Measurements from ENCODE around the gene ARHGEF7. TPM values are rescaled to one million over a fixed set of nuclear protein-coding genes. Genes with fewer than 3 reads are reported as not detected.
"Not testable (repeated sequence)": the region's sequence is repeated elsewhere in the genome, so short reads cannot be mapped to it uniquely, and the experiment has no call there.

ARHGEF7 gene
- total RNA-seq, 1 donor from 2014 or later = 56.2 TPM

- ATAC-seq (peak; percentile 81), DNase-seq (no peak)
- intact Hi-C loops (cut with micrococcal nuclease) = no loop called here
Observed at GRCh38 chr13:111184458-111185401, 69.6 kb downstream of the ARHGEF7 start.

- peak; percentile 20 for ATAC-seq
- intact Hi-C loops (cut with micrococcal nuclease) = no loop called here
Observed at GRCh38 chr13:111186305-111186935, 71.3 kb downstream of the ARHGEF7 start.

GRCh38 chr13:111187960-111188541, 72.9 kb downstream of the ARHGEF7 start:
- peak; percentile 33 for ATAC-seq
- DNase-seq = no peak
- intact Hi-C loops (cut with micrococcal nuclease) = no loop called here

More at GRCh38 chr13:111186305-111186935, 71.3 kb downstream of the ARHGEF7 start:
- no peak for DNase-seq

- ATAC-seq; intact Hi-C loops (cut with micrococcal nuclease); DNase-seq: not testable (repeated sequence)
Observed at GRCh38 chr13:111189064-111189505, 74.0 kb downstream of the ARHGEF7 start.

- ATAC-seq; DNase-seq; intact Hi-C loops (cut with micrococcal nuclease): not testable (repeated sequence)
Observed at GRCh38 chr13:111189516-111189915, 74.4 kb downstream of the ARHGEF7 start.

- DNase-seq; ATAC-seq; intact Hi-C loops (cut with micrococcal nuclease): not testable (repeated sequence)
Observed at GRCh38 chr13:111193223-111193622, 78.1 kb downstream of the ARHGEF7 start.

- DNase-seq; ATAC-seq; intact Hi-C loops (cut with micrococcal nuclease): not testable (repeated sequence)
Observed at GRCh38 chr13:111194651-111195050, 79.5 kb downstream of the ARHGEF7 start.

- intact Hi-C loops (cut with micrococcal nuclease); DNase-seq; ATAC-seq: not testable (repeated sequence)
Observed at GRCh38 chr13:111198732-111199378, 83.7 kb downstream of the ARHGEF7 start.

GRCh38 chr13:111201304-111201940, 86.3 kb downstream of the ARHGEF7 start:
- DNase-seq (no peak), ATAC-seq (no peak)
- intact Hi-C loops (cut with micrococcal nuclease) = no loop called here

- ATAC-seq (peak; percentile 65), DNase-seq (no peak)
- intact Hi-C loops (cut with micrococcal nuclease) = no loop called here
Observed at GRCh38 chr13:111202156-111202621, 87.1 kb downstream of the ARHGEF7 start.

GRCh38 chr13:111202745-111203144, 87.6 kb downstream of the ARHGEF7 start:
- intact Hi-C loops (cut with micrococcal nuclease) = no loop called here
- peak; percentile 77 for ATAC-seq
- no peak for DNase-seq

- ATAC-seq = peak; percentile 26
- no peak for DNase-seq
- intact Hi-C loops (cut with micrococcal nuclease) = no loop called here
Observed at GRCh38 chr13:111203736-111204389, 88.8 kb downstream of the ARHGEF7 start.

- intact Hi-C loops (cut with micrococcal nuclease) = no loop called here
- DNase-seq (peak; percentile 71), ATAC-seq (peak; percentile 73)
Observed at GRCh38 chr13:111204438-111205177, 89.5 kb downstream of the ARHGEF7 start.

- intact Hi-C loops (cut with micrococcal nuclease) = no loop called here
- ATAC-seq (no peak), DNase-seq (no peak)
Observed at GRCh38 chr13:111206148-111206547, 91.0 kb downstream of the ARHGEF7 start.

GRCh38 chr13:111209613-111210012, 94.5 kb downstream of the ARHGEF7 start:
- no peak for DNase-seq
- no peak for ATAC-seq
- intact Hi-C loops (cut with micrococcal nuclease) = loop anchor here (10.0 kb wide), 2 partner anchors 55 to 145 kb away; no protein-coding TSS in a partner anchor

GRCh38 chr13:111210091-111210490, 95.0 kb downstream of the ARHGEF7 start:
- no peak for DNase-seq
- intact Hi-C loops (cut with micrococcal nuclease) = loop anchor here (10.0 kb wide), 2 partner anchors 55 to 145 kb away; no protein-coding TSS in a partner anchor
- ATAC-seq = no peak

All from left ventricle myocardium superior (tissue), 1 donor.